Thyroid gland (tissue), 4 donors: ENCODE results near the gene SLC39A2. TPM values are rescaled to one million over a fixed set of nuclear protein-coding genes. Genes with fewer than 3 reads are reported as not detected.

Source experiments
- DNase-seq, 2 donors: peaks; one replicate each; pipeline ENCODE4 v3.0.0-alpha.2; 2019
- H3K27ac ChIP-seq, 3 donors: fragments of 200-600 bp; sonication (generic); 1 replicate in 2 of 3; 2 replicates in 1 of 3; pipeline ENCODE4 v1.5.1; 2016 to 2019; ENCODE audit warnings: mild to moderate bottlenecking in 1 of 3, moderate library complexity in 1 of 3
- H3K27me3 ChIP-seq: fragments of 200-600 bp; sonication (generic); one replicate; pipeline ENCODE4 v1.5.1; 2019
- H3K36me3 ChIP-seq, 2 donors: fragments of 200-600 bp; sonication (generic); one replicate each; pipeline ENCODE4 v1.5.1; 2016 to 2019
- H3K4me1 ChIP-seq, 2 donors: fragments of 200-600 bp; sonication (generic); one replicate each; pipeline ENCODE4 v1.5.1; 2017 to 2019
- H3K4me3 ChIP-seq, 3 donors: fragments of 200-600 bp; sonication (generic); replicated peaks in 1 of 3; 1 replicate in 2 of 3; 2 replicates in 1 of 3; pipeline ENCODE4 v1.5.1; 2016; ENCODE audit warnings: mild to moderate bottlenecking in 1 of 3
- H3K9me3 ChIP-seq: fragments of 200-600 bp; sonication (generic); one replicate; pipeline ENCODE4 v1.5.1; 2017
- POLR2A ChIP-seq, 2 donors: fragments of 450-650 bp; IDR thresholded peaks; one replicate each; pipeline ENCODE4 v1.6.1; 2017; ENCODE audit warnings: antibody characterized with exemption in 2 of 2, mild to moderate bottlenecking in 2 of 2, moderate library complexity in 1 of 2
- WGBS, 2 donors: methylation state at CpG; one replicate each; pipeline ENCODE4 v1.1.5; 2017; 5-methylcytosine and 5-hydroxymethylcytosine counted together
- intact Hi-C: fragments of 100-400 bp; cut with DNase I; formaldehyde crosslinking; loops from one replicate; pipeline ENCODE4 v1.15.1; 2023
- total RNA-seq, 4 donors: library from RNA; depleted of rRNA; stranded (reverse); fragments of >200 nt; gene quantifications; one replicate each; pipeline ENCODE4 v1.2.3, GENCODE V29; 2016
- TF ChIP-seq, protein P1 (sequence below), 6 experiments: fragments of 200-600 bp in 3 of 6; fragments of 450-650 bp in 3 of 6; sonication (generic) in 3 of 6; IDR thresholded peaks; one replicate each; pipeline ENCODE4 v1.5.1; 2016 to 2019; ENCODE audit warnings: antibody characterized with exemption in 6 of 6, mild to moderate bottlenecking in 2 of 6, inconsistent platforms in 1 of 6, moderate library complexity in 1 of 6

Gene SLC39A2
- total RNA-seq, 4 donors from 2014 or later, result not detected

DNA sequence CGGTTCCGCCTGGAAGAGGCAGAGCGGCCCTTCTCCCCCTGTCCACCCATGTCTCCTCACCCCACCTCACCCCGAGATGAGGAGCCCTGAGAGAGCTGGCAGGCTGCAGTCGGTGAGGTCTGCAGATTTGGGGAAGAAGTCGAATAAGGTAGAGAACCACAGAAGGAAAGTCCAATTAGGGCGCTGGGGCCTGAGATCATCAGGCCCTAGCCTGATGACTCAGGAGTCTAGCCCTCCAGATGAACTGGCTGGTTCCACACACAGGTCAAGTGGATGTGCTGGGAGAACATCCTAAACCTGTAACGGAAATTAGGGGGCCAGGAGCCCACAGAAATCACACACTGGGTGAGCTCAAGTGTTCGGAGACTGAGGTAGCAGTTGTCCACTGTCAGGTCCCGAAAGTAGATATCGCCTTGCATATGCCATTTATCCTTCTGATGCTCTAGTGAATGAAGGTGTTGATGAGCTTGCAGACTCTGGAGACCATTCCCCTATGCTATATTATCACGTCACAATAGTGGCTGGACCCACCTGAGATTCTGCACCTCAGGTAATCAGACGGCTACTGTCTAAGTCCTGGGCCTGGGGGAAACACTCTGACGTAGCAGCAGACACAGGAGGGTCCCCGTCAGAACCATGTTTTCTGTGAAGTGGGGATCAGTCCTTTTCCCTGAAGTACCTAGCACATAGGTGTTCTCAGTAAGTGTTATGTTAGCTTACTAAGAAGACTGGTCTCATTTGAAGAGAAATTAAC lies 10.2 kb upstream of the SLC39A2 start:
- peak in 1 of 2 donors; percentile 9 for DNase-seq
- intact Hi-C loops, result no loop called here
- H3K4me1 ChIP-seq, result peaks cover 14 to 20% of the 10 kb centered on the region in 2 donors
- no peaks in the 10 kb centered on the region for H3K9me3 ChIP-seq
- H3K27me3 ChIP-seq, result no peaks in the 10 kb centered on the region
- H3K27ac ChIP-seq, result peak overlapping the region; percentile 67 to 93 (median 86)
- H3K4me3 ChIP-seq, result peak overlapping the region in 1 of 3 donors; percentile 73
- peaks cover 11 to 18% of the 10 kb centered on the region in 2 donors for H3K36me3 ChIP-seq
- TF ChIP-seq POLR2A (IDR thresholded peaks at IDR 0.05), result no peak
- TF ChIP-seq, protein P1, sequence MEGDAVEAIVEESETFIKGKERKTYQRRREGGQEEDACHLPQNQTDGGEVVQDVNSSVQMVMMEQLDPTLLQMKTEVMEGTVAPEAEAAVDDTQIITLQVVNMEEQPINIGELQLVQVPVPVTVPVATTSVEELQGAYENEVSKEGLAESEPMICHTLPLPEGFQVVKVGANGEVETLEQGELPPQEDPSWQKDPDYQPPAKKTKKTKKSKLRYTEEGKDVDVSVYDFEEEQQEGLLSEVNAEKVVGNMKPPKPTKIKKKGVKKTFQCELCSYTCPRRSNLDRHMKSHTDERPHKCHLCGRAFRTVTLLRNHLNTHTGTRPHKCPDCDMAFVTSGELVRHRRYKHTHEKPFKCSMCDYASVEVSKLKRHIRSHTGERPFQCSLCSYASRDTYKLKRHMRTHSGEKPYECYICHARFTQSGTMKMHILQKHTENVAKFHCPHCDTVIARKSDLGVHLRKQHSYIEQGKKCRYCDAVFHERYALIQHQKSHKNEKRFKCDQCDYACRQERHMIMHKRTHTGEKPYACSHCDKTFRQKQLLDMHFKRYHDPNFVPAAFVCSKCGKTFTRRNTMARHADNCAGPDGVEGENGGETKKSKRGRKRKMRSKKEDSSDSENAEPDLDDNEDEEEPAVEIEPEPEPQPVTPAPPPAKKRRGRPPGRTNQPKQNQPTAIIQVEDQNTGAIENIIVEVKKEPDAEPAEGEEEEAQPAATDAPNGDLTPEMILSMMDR (IDR thresholded peaks at IDR 0.05), result no peak
- WGBS, 2 donors, result 85 to 87% methylated on average over 15 of the region's 15 CpGs

DNA sequence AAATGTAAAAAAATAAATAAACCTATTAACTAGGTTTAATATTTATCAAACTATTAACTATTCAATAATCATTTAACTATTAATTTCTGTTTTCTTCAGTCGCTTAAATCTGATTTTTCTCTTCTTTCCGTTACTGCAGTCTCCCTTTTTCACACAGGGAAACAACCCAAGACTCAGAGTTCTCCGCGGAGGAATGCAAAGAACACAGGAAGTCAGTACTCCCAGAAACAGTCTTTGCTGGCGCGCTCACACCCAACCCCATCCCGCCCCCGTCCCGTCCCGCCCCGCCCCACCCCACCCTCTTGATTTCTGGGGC lies 9.7 kb upstream of the SLC39A2 start:
- H3K4me3 ChIP-seq, result peak overlapping the region in 1 of 3 donors; percentile 73
- H3K27me3 ChIP-seq, result no peaks in the 10 kb centered on the region
- H3K27ac ChIP-seq, result peak overlapping the region; percentile 67 to 93 (median 86)
- no peak for TF ChIP-seq POLR2A (IDR thresholded peaks at IDR 0.05)
- TF ChIP-seq, protein P1 (IDR thresholded peaks at IDR 0.05), result no peak
- no peak for DNase-seq
- H3K4me1 ChIP-seq, result peaks cover 14 to 20% of the 10 kb centered on the region in 2 donors
- peaks cover 14 to 22% of the 10 kb centered on the region in 2 donors for H3K36me3 ChIP-seq
- intact Hi-C loops, result no loop called here
- WGBS, 2 donors, result 1 to 3% methylated on average over 11 of the region's 11 CpGs
- no peaks in the 10 kb centered on the region for H3K9me3 ChIP-seq

DNA sequence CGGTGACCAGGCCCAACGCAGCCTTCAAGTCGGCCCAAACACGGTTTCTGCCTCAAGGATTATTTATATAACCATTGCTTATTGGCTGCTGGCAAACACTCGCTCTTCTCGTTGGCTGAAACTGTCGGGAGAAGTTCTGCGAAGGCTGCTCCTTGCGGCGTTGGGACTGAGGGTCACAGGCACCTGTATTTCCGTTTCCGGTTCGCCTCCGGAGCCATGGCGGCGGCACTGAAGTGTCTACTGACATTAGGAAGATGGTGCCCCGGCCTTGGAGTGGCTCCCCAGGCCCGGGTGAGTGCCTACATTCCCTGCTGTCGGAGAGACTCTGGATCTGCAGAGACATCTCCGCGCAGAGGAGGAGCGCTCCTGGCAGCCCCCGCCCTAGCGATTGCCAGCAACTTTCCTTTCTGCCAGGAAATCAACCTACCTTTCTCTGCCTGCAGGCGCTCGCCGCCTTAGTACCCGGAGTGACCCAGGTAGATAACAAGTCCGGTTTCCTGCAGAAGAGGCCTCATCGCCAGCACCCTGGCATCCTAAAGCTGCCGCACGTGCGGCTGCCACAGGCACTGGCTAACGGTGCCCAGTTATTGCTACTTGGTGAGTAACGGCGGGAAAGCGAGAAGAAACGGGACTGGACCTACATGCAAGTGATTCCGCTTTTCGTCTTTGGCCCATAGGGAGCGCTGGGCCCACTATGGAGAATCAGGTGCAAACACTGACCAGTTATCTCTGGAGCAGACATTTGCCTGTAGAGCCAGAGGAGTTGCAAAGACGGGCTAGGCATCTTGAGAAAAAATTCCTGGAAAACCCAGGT lies 9.1 kb upstream of the SLC39A2 start, which contains the start of gene METTL17:
Gene METTL17, plus strand, starts transcription at position 194 of the 814 bp plus-strand sequence. Its CDS starts 23 bp downstream, at position 217.
- H3K4me1 ChIP-seq, result peaks cover 14 to 20% of the 10 kb centered on the region in 2 donors
- no peaks in the 10 kb centered on the region for H3K27me3 ChIP-seq
- DNase-seq, result peak; percentile 94
- intact Hi-C loops, result no loop called here
- 0 to 2% methylated on average over 17 to 31 of the region's 42 CpGs for WGBS, 2 donors
- peaks cover 20 to 28% of the 10 kb centered on the region in 2 donors for H3K36me3 ChIP-seq
- H3K4me3 ChIP-seq, result peak within 1 kb of the TSS; percentile 73 to 78 (median 73)
- TF ChIP-seq, protein P1 (IDR thresholded peaks at IDR 0.05), result peak in 2 of 6 experiments; percentile 27 to 35
- peak in 1 of 2 donors; percentile 66 for TF ChIP-seq POLR2A (IDR thresholded peaks at IDR 0.05)
- H3K9me3 ChIP-seq, result no peaks in the 10 kb centered on the region
- H3K27ac ChIP-seq, result peak within 1 kb of the TSS; percentile 67 to 93 (median 86)

DNA sequence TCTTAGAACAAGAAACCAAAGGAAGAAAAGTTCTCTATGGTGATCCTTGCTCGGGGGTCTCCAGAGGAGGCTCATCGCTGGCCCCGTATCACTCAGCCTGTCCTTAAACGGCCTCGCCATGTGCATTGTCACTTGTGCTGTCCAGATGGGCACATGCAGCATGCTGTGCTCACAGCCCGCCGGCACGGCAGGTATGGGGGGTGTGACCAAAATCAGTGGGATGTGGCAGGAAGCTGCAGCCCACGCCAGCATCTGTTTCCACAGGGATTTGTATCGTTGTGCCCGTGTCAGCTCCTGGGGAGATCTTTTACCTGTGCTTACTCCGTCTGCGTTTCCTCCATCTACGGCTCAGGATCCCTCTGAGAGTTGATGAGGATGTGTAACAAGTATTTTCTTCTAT lies 2.6 kb upstream of the SLC39A2 start:
- no peak for DNase-seq
- peaks cover 41 to 53% of the 10 kb centered on the region in 2 donors for H3K36me3 ChIP-seq
- 88 to 91% methylated on average over 14 of the region's 14 CpGs for WGBS, 2 donors

More for the DNA sequence above, 2.6 kb upstream of the SLC39A2 start:
- Histone ChIP-seq H3K27me3 (no peaks in the 10 kb centered on the region), H3K9me3 (no peaks in the 10 kb centered on the region), H3K4me3 (no peak overlapping the region), H3K4me1 (peaks cover 1 to 3% of the 10 kb centered on the region in 2 donors), H3K27ac (no peak overlapping the region)
- intact Hi-C loops, result no loop called here
- TF ChIP-seq, protein P1 (IDR thresholded peaks at IDR 0.05), result no peak
